Renal cortical epithelial cell (primary cell): Measurements from ENCODE around the gene FOXL2NB. TPM values are rescaled to one million over a fixed set of nuclear protein-coding genes. Genes with fewer than 3 reads are reported as not detected.

Source experiments
- total RNA-seq: library from RNA; depleted of rRNA; stranded (reverse); fragments of >200 nt; gene quantifications from 2 replicates; pipeline ENCODE4 v1.2.3, GENCODE V29; 2014

Gene FOXL2NB
- total RNA-seq, 1 donor from 2014 or later = 2.9 TPM

Other genes starting within 250 kb of the FOXL2NB start
- 22.2 and 77.6 TPM in 2 replicates for gene PIK3CB, start 112.3 kb upstream of the FOXL2NB start, total RNA-seq
- gene FOXL2, start 80 bp upstream of the FOXL2NB start, total RNA-seq = 0.35 and 1.8 TPM in 2 replicates
- gene PRR23A, start 59.1 kb downstream of the FOXL2NB start, total RNA-seq = not detected in 2 replicates
- gene PRR23B, start 73.7 kb downstream of the FOXL2NB start, total RNA-seq = not detected in 2 replicates
- not detected in 2 replicates for gene PRR23C, start 97.7 kb downstream of the FOXL2NB start, total RNA-seq